Fibroblast of mammary gland (primary cell): ENCODE data around the gene DNER.

ENCODE experiments used
- DNase-seq: peaks from one replicate; pipeline ENCODE4 v3.0.0-alpha.2; 2010; ENCODE audit warnings: low read depth
- H3K4me3 ChIP-seq: 2 replicates; pipeline ENCODE4 v1.5.1; 2011; ENCODE audit warnings: low read depth, mild to moderate bottlenecking, low read length, moderate library complexity; ENCODE audit not compliant: control insufficient read depth
- TF ChIP-seq, protein P1 (sequence below): conservative IDR thresholded peaks from 2 replicates; pipeline ENCODE4 v1.5.1; 2011; ENCODE audit warnings: low read depth, low read length, inconsistent platforms; ENCODE audit not compliant: control insufficient read depth, insufficient read depth

DNER gene

DNA sequence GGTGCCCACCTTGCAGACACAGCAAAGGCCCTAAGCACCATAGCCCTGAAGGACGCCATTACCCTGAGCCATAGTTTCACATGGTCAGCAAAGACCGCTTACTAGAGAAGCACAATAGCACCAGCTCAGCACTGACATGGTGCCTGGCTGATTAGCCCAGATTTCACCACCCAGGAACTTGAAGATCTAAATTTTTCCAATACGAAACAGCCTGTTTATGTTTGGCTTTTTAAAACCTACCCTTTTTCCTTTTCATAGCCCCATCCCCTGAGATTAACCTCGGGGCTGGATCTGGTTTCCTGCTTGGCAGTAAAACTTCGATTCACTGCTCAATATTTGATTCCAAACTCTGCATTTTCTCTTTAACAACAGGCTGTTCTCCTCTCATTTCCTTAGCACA is 284.8 kb downstream of the DNER start:
- no peak for DNase-seq
- no peak overlapping the region for H3K4me3 ChIP-seq
- TF ChIP-seq, protein P1, sequence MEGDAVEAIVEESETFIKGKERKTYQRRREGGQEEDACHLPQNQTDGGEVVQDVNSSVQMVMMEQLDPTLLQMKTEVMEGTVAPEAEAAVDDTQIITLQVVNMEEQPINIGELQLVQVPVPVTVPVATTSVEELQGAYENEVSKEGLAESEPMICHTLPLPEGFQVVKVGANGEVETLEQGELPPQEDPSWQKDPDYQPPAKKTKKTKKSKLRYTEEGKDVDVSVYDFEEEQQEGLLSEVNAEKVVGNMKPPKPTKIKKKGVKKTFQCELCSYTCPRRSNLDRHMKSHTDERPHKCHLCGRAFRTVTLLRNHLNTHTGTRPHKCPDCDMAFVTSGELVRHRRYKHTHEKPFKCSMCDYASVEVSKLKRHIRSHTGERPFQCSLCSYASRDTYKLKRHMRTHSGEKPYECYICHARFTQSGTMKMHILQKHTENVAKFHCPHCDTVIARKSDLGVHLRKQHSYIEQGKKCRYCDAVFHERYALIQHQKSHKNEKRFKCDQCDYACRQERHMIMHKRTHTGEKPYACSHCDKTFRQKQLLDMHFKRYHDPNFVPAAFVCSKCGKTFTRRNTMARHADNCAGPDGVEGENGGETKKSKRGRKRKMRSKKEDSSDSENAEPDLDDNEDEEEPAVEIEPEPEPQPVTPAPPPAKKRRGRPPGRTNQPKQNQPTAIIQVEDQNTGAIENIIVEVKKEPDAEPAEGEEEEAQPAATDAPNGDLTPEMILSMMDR = no peak

- no peak for DNase-seq
- no peak overlapping the region for H3K4me3 ChIP-seq
- TF ChIP-seq, protein P1 = no peak
Measured at GRCh38 chr2:229426464-229426863, 287.9 kb downstream of the DNER start.

DNA sequence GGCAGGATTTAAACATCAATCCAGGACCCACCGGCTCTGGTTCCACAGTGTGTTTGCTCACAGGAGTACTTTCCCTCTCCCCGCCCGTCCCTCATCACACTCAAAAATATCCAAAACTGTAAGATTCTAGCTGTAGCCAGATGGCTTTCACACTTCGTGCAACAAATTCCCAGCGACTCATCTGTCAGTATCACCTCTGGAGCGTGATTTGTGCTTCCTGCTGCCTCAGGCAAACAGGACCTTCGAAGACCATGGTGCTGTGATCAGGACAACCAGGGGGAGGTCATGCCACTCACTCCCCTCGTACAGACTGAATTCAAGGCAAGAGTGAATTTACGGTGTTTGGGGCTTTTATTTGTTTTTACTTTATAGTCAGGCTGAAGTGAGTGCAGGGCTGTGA is 288.8 kb downstream of the DNER start:
- peak; percentile 51 for DNase-seq
- H3K4me3 ChIP-seq = no peak overlapping the region
- TF ChIP-seq, protein P1 = no peak

DNA sequence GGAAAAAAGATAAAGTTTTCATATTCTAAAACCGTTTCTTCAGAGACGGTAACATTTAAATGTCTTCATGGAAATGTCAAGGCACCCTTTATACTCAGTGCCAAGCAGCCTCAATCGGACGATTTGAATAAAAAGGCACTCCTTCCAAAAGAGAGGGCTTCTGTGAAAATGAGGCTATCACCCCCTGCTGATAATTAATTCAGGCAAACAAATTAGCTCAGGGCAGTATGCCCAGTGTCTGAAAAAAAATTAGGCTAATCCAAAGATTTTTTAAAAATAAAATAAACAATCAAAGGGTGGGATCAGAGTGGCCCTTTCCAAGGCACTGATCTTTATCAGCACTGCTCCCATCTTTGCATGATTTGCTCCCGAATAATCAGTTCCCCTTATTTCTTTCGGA is 292.3 kb downstream of the DNER start:
- DNase-seq = no peak
- no peak overlapping the region for H3K4me3 ChIP-seq
- TF ChIP-seq, protein P1 = no peak

- TF ChIP-seq, protein P1 = no peak
- no peak overlapping the region for H3K4me3 ChIP-seq
- peak; percentile 55 for DNase-seq
Measured at GRCh38 chr2:229419158-229419557, 295.2 kb downstream of the DNER start.

DNA sequence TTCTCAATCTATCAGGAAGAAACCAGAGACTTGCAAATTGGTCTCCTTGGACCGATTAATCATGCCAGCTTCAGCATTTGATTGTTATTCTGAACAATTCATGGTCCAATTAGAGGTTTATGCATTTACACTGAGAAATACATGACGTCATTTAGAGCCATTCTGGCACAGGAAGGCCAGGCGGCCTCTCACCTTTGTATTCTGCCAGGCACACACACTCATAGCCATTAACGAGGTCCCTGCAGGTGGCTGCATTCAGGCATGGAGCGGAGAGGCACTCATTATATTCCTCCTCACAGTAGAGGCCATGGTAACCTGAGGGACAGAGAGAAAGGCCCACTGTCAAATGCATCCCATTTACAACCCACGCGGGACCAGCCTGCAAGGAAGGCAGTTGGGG is 296.4 kb downstream of the DNER start:
- no peak for DNase-seq
- TF ChIP-seq, protein P1 = no peak
- no peak overlapping the region for H3K4me3 ChIP-seq

DNA sequence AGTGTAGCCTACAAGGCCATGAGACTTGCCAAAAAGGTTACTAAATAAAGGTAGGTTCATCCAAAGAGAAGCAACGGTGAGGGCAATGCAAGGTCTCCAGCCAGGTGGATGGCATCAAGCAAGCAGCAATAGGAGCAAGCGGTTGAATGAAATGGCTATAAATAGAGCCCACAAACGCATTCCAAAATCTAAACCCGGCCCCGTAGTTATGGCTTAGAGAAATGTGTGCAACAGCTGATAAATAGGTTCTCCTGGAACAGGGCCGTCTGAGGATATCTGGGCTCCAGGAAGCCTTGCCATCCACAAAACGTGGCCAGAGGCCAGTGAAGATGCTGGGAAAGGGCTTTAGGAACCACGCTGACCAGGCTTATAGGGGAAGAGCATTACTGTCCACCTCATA is 297.2 kb downstream of the DNER start:
- no peak overlapping the region for H3K4me3 ChIP-seq
- DNase-seq = peak; percentile 28
- TF ChIP-seq, protein P1 = no peak
